MM.1S (cell line): ENCODE results near the gene MSANTD1.

Experiments
- EZH2 ChIP-seq: fragments of 300-600 bp; sonication (generic); optimal IDR thresholded peaks from 2 replicates; pipeline ENCODE3; 2017; ENCODE audit warnings: low read depth, mild to moderate bottlenecking, antibody characterized with exemption, low read length, mixed read lengths
- EZH2phosphoT487 ChIP-seq: fragments of 300-600 bp; sonication (generic); IDR thresholded peaks from 2 replicates; pipeline ENCODE4 v1.6.1; 2018; ENCODE audit warnings: antibody characterized with exemption, low read length
- TF ChIP-seq, protein P1 (sequence below): fragments of 300-600 bp; sonication (generic); IDR thresholded peaks from 2 replicates; pipeline ENCODE4 v1.5.1; 2016; ENCODE audit warnings: antibody characterized with exemption, low read length, mixed read lengths

DNA sequence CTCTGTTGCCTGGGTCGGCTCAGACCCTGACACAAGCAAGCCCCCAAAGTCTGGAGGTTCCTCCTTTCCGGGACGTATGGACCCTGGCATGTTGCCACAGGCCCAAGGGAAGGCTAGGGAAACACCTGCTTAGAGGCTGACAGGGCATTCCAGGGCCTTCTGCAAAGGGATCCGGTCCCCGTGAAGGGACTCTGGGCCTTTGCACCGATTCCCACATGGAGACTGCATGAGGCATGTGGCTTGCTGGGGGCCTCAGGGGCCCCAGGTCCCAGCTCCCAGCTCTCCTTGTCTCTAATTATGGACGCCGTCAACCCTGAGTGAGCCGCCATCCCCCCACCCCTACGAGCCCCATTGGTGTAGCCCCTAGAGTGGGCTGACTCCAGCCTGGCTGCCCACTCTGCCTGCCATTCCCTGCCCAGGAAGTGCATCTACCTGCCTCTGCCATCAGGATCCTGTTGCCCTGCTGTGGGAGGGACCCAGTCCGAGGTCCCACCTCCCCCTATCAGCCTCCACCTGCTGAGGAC, 39.7 kb downstream of the MSANTD1 start:
- TF ChIP-seq EZH2 (no peak), EZH2phosphoT487 (no peak)
- TF ChIP-seq, protein P1, sequence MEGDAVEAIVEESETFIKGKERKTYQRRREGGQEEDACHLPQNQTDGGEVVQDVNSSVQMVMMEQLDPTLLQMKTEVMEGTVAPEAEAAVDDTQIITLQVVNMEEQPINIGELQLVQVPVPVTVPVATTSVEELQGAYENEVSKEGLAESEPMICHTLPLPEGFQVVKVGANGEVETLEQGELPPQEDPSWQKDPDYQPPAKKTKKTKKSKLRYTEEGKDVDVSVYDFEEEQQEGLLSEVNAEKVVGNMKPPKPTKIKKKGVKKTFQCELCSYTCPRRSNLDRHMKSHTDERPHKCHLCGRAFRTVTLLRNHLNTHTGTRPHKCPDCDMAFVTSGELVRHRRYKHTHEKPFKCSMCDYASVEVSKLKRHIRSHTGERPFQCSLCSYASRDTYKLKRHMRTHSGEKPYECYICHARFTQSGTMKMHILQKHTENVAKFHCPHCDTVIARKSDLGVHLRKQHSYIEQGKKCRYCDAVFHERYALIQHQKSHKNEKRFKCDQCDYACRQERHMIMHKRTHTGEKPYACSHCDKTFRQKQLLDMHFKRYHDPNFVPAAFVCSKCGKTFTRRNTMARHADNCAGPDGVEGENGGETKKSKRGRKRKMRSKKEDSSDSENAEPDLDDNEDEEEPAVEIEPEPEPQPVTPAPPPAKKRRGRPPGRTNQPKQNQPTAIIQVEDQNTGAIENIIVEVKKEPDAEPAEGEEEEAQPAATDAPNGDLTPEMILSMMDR, result no peak
